HepG2 (cell line): ENCODE measurements around the gene CD151. TPM values are rescaled to one million over a fixed set of nuclear protein-coding genes. Genes with fewer than 3 reads are reported as not detected.

Source experiments
- BCL6 ChIP-seq: IDR thresholded peaks from 2 replicates; pipeline ENCODE4 v1.6.1; 2016; ENCODE audit warnings: missing genetic modification reagents, missing compliant biosample characterization
- CEBPB ChIP-seq: IDR thresholded peaks from 2 replicates; pipeline ENCODE4 v1.6.1; 2011; ENCODE audit warnings: low read depth, low read length, improper control_type of control experiment, borderline replicate concordance
- FOXA3 ChIP-seq: IDR thresholded peaks from 2 replicates; pipeline ENCODE4 v1.6.1; 2016; ENCODE audit warnings: missing genetic modification reagents, missing compliant biosample characterization
- GTF2F1 ChIP-seq: fragments of 150-350 bp; IDR thresholded peaks from 2 replicates; pipeline ENCODE4 v1.6.1; 2014; ENCODE audit warnings: low read length
- HBP1 ChIP-seq: IDR thresholded peaks from 2 replicates; pipeline ENCODE4 v1.6.1; 2016; ENCODE audit warnings: low read depth, control low read depth
- HMGXB3 ChIP-seq: sonication (generic); formaldehyde crosslinking; IDR thresholded peaks from 2 replicates; pipeline ENCODE4 v1.4.0; 2020; ENCODE audit warnings: missing genetic modification reagents, borderline replicate concordance
- KAT7 ChIP-seq: IDR thresholded peaks from 2 replicates; pipeline ENCODE4 v1.6.1; 2018; ENCODE audit warnings: borderline replicate concordance, missing compliant biosample characterization
- MED1 ChIP-seq: sonication (generic); formaldehyde crosslinking; IDR thresholded peaks from 2 replicates; pipeline ENCODE4 v1.4.0; 2020; ENCODE audit warnings: missing genetic modification reagents
- MTF1 ChIP-seq: sonication (generic); formaldehyde crosslinking; IDR thresholded peaks from 2 replicates; pipeline ENCODE4 v1.5.0; 2020; ENCODE audit warnings: missing genetic modification reagents
- NBN ChIP-seq: fragments of 450-650 bp; conservative IDR thresholded peaks from 2 replicates; pipeline ENCODE4 v1.6.1; 2017
- NCOA5 ChIP-seq: sonication (generic); formaldehyde crosslinking; IDR thresholded peaks from 2 replicates; pipeline ENCODE4 v1.4.0; 2020; ENCODE audit warnings: missing genetic modification reagents
- POGZ ChIP-seq: sonication (generic); formaldehyde crosslinking; IDR thresholded peaks from 2 replicates; pipeline ENCODE4 v1.4.0; 2020; ENCODE audit warnings: mild to moderate bottlenecking, missing genetic modification reagents
- POLR2AphosphoS2 ChIP-seq: IDR thresholded peaks from 2 replicates; pipeline ENCODE4 v1.6.1; 2011; ENCODE audit warnings: low read depth, low read length, improper control_type of control experiment
- RAD51 ChIP-seq: fragments of 450-650 bp; IDR thresholded peaks from 2 replicates; pipeline ENCODE4 v1.6.1; 2016; ENCODE audit warnings: borderline replicate concordance
- SMYD3 ChIP-seq: sonication (generic); formaldehyde crosslinking; IDR thresholded peaks from 2 replicates; pipeline ENCODE4 v1.8.1; 2023; ENCODE audit warnings: mild to moderate bottlenecking, missing genetic modification reagents
- U2AF1 ChIP-seq: fragments of 200-400 bp; formaldehyde crosslinking; optimal IDR thresholded peaks from 2 replicates; pipeline ENCODE3; 2017; ENCODE audit warnings: mild to moderate bottlenecking, low read depth, low read length
- ZBTB10 ChIP-seq: sonication (generic); formaldehyde crosslinking; IDR thresholded peaks from 2 replicates; pipeline ENCODE4 v1.4.0; 2020; ENCODE audit warnings: missing genetic modification reagents, borderline replicate concordance
- ZKSCAN1 ChIP-seq: fragments of 150-350 bp; IDR thresholded peaks from 2 replicates; pipeline ENCODE4 v1.6.1; 2014; ENCODE audit warnings: low read length
- ZMYM4 ChIP-seq: sonication (generic); formaldehyde crosslinking; IDR thresholded peaks from 2 replicates; pipeline ENCODE4 v1.8.1; 2023; ENCODE audit warnings: mild to moderate bottlenecking, missing genetic modification reagents
- ZNF20 ChIP-seq: sonication (generic); formaldehyde crosslinking; IDR thresholded peaks from 2 replicates; pipeline ENCODE4 v1.4.0; 2020; ENCODE audit warnings: mild to moderate bottlenecking, moderate library complexity, missing genetic modification reagents
- ZNF296 ChIP-seq: sonication (generic); formaldehyde crosslinking; conservative IDR thresholded peaks from 2 replicates; pipeline ENCODE4 v1.5.0; 2020; ENCODE audit warnings: mild to moderate bottlenecking, missing genetic modification reagents
- polyA plus RNA-seq, 8 experiments: library from polyadenylated mRNA; depleted of rRNA in 3 of 8; stranded (reverse) in 7 of 8; unstranded in 1 of 8; fragments of >200 nt; fragmentation: Illumina TruSeq in 4 of 8; extraction: Trizol in 4 of 8; gene quantifications; 2 replicates each; pipeline versions ENCODE4 v1.2.1 to v1.2.3, GENCODE V29; 2011 to 2016; ENCODE audit warnings: low read depth in 4 of 8, missing spikeins in 1 of 8, mixed read lengths in 1 of 8; ENCODE audit not compliant: insufficient read depth in 1 of 8
- total RNA-seq, 5 experiments: library from RNA; depleted of rRNA; stranded (reverse); fragments of >200 nt; fragmentation: Illumina TruSeq; extraction: Trizol; gene quantifications; 2 replicates each; pipeline ENCODE4 v1.2.3, GENCODE V29; 2016; ENCODE audit warnings: low read depth in 1 of 5
- TF ChIP-seq, protein P1 (sequence below): sonication (generic); formaldehyde crosslinking; IDR thresholded peaks from 2 replicates; pipeline ENCODE4 v1.9.0; 2021; ENCODE audit warnings: missing genetic modification reagents, borderline replicate concordance

The CD151 gene
- total and polyA plus RNA-seq, 2 of the 13 experiments (the other 11 are each of a cell fraction or from before 2014, with no cell fraction given), result 125 to 197 TPM

DNA sequence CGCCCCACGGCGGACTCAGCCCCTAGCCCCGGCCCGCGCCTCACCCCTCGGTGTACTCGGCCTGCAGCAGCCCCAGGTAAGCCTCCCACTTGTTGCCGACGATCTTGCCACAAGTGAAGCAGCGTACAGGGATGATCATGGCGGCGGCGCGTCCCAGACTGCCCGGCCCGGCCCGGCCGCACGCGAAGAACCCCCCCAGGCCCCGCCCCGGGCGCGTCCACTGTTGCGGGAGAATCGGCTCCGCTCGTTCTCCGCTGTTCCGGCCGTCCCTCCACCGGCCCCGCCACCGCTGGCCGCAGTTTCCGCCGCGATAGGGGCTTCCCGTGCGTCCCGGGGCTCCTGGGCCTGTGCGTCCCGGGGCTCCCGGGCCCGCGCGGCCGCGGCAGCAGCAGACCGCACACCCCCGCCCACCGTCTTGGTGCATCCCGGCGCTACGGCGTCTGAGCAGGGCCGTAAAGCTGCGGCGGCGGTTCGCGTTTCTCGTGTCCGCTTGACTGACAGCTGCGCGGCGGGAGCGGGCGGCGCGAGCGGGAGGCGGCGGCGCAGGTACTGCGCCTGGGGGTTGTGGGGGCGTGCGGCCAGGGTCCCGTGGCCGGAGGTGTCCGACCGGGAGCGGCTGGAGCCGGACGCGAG, 9.7 kb downstream of the CD151 start, which contains the start of the genes POLR2L and TSPAN4 (continued):
- peak; percentile 21; the same call in 1 of the 2 replicates for TF ChIP-seq HBP1 (CRISPR knock-in tag)
- TF ChIP-seq GTF2F1, result no peak
- peak; percentile 25 for TF ChIP-seq MED1 (CRISPR knock-in tag)
- no peak for TF ChIP-seq HMGXB3 (CRISPR knock-in tag)
- no peak for TF ChIP-seq ZKSCAN1
- TF ChIP-seq ZNF296 (CRISPR knock-in tag), result no peak
- no peak for TF ChIP-seq ZBTB10
- TF ChIP-seq ZNF20 (CRISPR knock-in tag), result no peak
- peak; percentile 77; the same call in 1 of the 2 replicates for TF ChIP-seq POLR2AphosphoS2
- TF ChIP-seq RAD51, result no peak
- 0 out of 2 replicates have a peak, but pooled peaks have one; percentile 36 for TF ChIP-seq SMYD3 (CRISPR knock-in tag)
- no peak for TF ChIP-seq NBN
- TF ChIP-seq FOXA3 (CRISPR knock-in tag), result 0 out of 2 replicates have a peak, but pooled peaks have one; percentile 28
- 0 out of 2 replicates have a peak, but pooled peaks have one; percentile 8 for TF ChIP-seq BCL6
- no peak for TF ChIP-seq KAT7 (CRISPR knock-in tag)
- no peak for TF ChIP-seq U2AF1
- TF ChIP-seq, protein P1, sequence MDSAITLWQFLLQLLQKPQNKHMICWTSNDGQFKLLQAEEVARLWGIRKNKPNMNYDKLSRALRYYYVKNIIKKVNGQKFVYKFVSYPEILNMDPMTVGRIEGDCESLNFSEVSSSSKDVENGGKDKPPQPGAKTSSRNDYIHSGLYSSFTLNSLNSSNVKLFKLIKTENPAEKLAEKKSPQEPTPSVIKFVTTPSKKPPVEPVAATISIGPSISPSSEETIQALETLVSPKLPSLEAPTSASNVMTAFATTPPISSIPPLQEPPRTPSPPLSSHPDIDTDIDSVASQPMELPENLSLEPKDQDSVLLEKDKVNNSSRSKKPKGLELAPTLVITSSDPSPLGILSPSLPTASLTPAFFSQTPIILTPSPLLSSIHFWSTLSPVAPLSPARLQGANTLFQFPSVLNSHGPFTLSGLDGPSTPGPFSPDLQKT (CRISPR knock-in tag), result no peak
- no peak for TF ChIP-seq NCOA5
- no peak for TF ChIP-seq POGZ (CRISPR knock-in tag)
- TF ChIP-seq CEBPB, result no peak
- peak; percentile 58; the same call in 1 of the 2 replicates for TF ChIP-seq ZMYM4 (CRISPR knock-in tag)
- no peak for TF ChIP-seq MTF1 (CRISPR knock-in tag)
